Measurements from ENCODE around the gene FAM177A1. TPM values are rescaled to one million over a fixed set of nuclear protein-coding genes. Genes with fewer than 3 reads are reported as not detected.
A peak's percentile ranks its signal among the peaks of the same experiment; 100 is the strongest.
"Not testable (repeated sequence)": the region's sequence is repeated elsewhere in the genome, so short reads cannot be mapped to it uniquely, and the experiment has no call there.

Gene FAM177A1, protein sequence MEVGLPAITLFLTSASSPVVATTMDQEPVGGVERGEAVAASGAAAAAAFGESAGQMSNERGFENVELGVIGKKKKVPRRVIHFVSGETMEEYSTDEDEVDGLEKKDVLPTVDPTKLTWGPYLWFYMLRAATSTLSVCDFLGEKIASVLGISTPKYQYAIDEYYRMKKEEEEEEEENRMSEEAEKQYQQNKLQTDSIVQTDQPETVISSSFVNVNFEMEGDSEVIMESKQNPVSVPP
- 10 to 100 TPM; 50.0 to 52.0 TPM for total RNA-seq

DNA sequence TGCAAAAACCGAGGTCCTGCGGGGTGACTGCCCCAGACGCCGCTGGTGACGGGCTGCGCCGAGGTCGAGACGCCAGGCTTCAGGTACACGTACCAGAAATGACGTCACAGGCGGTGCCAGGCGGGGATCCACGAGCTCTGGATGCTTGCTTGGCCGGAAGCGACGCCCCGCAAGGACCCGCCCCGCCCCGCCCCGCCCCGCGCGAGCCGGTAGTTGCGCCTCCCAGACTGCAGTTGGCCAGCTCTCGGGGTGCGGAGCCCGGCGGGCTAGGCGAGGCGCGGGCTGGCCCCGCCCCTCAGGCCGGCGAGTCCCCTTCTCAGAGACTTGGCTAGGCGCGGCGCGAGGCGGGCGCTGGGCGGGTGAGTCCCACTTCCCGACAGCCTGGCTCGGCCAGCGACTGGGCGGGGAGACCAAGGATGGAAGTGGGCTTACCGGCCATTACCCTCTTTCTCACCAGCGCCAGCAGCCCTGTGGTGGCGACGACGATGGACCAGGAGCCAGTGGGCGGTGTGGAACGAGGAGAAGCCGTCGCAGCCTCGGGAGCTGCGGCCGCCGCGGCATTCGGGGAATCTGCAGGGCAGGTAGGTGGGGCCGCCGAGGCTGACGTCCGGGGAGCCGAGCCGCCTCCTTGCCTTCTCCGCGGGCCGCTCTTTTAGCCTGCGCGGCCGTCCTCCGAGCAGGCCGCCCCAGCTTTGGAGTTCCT is at the start of gene FAM177A1:
Gene FAM177A1 (plus strand): TSS at position 225 of the 703 bp plus-strand sequence. CDS start 192 bp downstream, at position 417.
- ATAC-seq (peak; percentile 98 to 99), DNase-seq (ENCODE audit: low spot score) (peak; percentile 98)
- Mint-ChIP-seq H3K4me1 (ENCODE audit: low read depth in 2 of 2) (peaks cover 22 to 29% of the 10 kb centered on the region in 2 donors), H3K4me3 (peak within 1 kb of the TSS; percentile 100), H3K27me3 (no peaks in the 10 kb centered on the region), H3K36me3 (no peaks in the 10 kb centered on the region), H3K9me3 (no peaks in the 10 kb centered on the region), H3K27ac (peak within 1 kb of the TSS; percentile 97 to 99)

GRCh38 chr14:34997762-34998161 is 48.3 kb upstream of the FAM177A1 start:
- H3K27me3 Mint-ChIP-seq, result no peaks in the 10 kb centered on the region
- no peak for ATAC-seq
- H3K36me3 Mint-ChIP-seq, result peaks cover 4% of the 10 kb centered on the region
- H3K9me3 Mint-ChIP-seq, result no peaks in the 10 kb centered on the region
- DNase-seq (ENCODE audit: low spot score), result no peak
- H3K27ac Mint-ChIP-seq, result no peak overlapping the region
- no peak overlapping the region for H3K4me3 Mint-ChIP-seq
- peaks cover 7 to 10% of the 10 kb centered on the region in 2 donors for H3K4me1 Mint-ChIP-seq (ENCODE audit: low read depth in 2 of 2)

- peaks cover 3 to 5% of the 10 kb centered on the region in 2 donors for H3K4me1 Mint-ChIP-seq (ENCODE audit: low read depth in 2 of 2)
- no peaks in the 10 kb centered on the region for H3K9me3 Mint-ChIP-seq
- H3K36me3 Mint-ChIP-seq, result peaks cover 4% of the 10 kb centered on the region
- H3K27ac Mint-ChIP-seq, result no peak overlapping the region
- DNase-seq (ENCODE audit: low spot score) (no peak), ATAC-seq (no peak)
- no peaks in the 10 kb centered on the region for H3K27me3 Mint-ChIP-seq
- no peak overlapping the region for H3K4me3 Mint-ChIP-seq
Observed at GRCh38 chr14:34999500-34999899, 46.6 kb upstream of the FAM177A1 start.

DNA sequence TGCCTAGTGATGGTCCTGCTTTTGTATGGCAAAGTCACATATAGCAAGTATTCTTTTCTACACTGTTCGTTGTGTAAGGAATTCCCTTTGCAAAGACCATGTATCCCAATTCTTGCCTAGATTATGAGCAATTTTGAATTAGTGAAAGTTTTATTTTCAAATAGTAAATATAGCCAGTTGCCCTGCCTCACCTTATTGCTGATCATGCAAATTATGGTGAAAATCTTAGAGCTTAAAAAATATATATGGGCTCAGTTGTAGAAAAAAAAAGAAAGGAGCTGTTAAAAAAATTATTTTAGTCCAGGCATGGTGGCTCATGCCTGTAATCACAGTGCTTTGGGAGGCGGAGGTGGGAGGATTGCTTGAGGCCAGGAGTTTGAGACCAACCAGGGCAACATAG is 44.5 kb upstream of the FAM177A1 start:
- Mint-ChIP-seq H3K27ac (no peak overlapping the region), H3K27me3 (no peaks in the 10 kb centered on the region), H3K36me3 (peaks cover 4% of the 10 kb centered on the region), H3K9me3 (no peaks in the 10 kb centered on the region), H3K4me3 (no peak overlapping the region), H3K4me1 (ENCODE audit: low read depth in 2 of 2) (no peaks in the 10 kb centered on the region)
- ATAC-seq (no peak), DNase-seq (ENCODE audit: low spot score) (no peak)

DNA sequence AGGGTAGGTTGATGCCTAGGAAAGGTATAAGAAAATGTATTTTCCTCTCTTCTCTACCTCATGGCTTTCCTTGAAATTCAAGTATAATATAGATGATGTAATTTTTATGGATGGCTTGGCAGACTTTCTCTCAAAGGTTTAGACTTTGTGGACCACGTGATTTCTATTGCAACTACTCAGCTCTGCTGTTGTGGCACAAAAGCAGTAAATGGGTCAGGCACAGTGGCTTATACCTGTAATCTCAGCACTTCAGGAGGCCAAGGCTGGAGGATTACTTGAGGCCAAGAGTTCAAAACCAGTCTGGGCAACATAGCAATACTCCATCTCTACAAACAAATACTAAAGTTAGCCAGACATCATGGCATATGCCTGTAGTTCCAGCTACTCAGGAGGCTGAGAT is 41.2 kb upstream of the FAM177A1 start:
- ATAC-seq (no peak), DNase-seq (ENCODE audit: low spot score) (no peak)
- Mint-ChIP-seq H3K36me3 (peaks cover 4% of the 10 kb centered on the region), H3K4me1 (ENCODE audit: low read depth in 2 of 2) (no peaks in the 10 kb centered on the region), H3K9me3 (no peaks in the 10 kb centered on the region), H3K27ac (no peak overlapping the region), H3K4me3 (no peak overlapping the region), H3K27me3 (no peaks in the 10 kb centered on the region)

- Mint-ChIP-seq H3K9me3 (no peaks in the 10 kb centered on the region), H3K27me3 (no peaks in the 10 kb centered on the region), H3K36me3 (peaks cover 35% of the 10 kb centered on the region), H3K4me3 (no peak overlapping the region), H3K27ac (peak overlapping the region in 1 of 2 donors; percentile 23), H3K4me1 (ENCODE audit: low read depth in 2 of 2) (no peaks in the 10 kb centered on the region)
- DNase-seq (ENCODE audit: low spot score), result no peak
- no peak for ATAC-seq
Observed at GRCh38 chr14:35016568-35016967, 29.5 kb upstream of the FAM177A1 start.

- H3K4me1 Mint-ChIP-seq (ENCODE audit: low read depth in 2 of 2), result no peaks in the 10 kb centered on the region
- no peaks in the 10 kb centered on the region for H3K27me3 Mint-ChIP-seq
- H3K4me3 Mint-ChIP-seq, result no peak overlapping the region
- H3K9me3 Mint-ChIP-seq, result no peaks in the 10 kb centered on the region
- ATAC-seq (no peak), DNase-seq (ENCODE audit: low spot score) (no peak)
- peaks cover 29% of the 10 kb centered on the region for H3K36me3 Mint-ChIP-seq
- H3K27ac Mint-ChIP-seq, result no peak overlapping the region
Observed at GRCh38 chr14:35020713-35021112, 25.4 kb upstream of the FAM177A1 start.

DNA sequence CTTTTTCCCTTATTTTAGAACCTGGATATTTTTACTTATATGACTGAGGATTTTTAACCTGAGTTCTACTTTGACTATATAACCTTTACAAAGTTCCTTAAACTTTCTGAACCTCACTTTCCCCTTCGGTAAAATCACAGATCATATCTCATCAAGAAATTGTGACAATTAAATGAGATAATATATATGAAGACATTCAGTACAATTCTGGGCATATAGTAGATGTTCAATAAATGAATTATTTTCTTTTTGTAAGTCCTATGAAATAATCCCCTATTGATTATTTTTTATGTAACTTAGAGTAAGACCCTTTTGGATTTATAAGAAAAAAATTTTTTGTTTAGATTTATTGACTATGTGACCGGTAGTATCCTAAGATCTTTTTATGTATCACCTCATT is 17.6 kb upstream of the FAM177A1 start:
- H3K27me3 Mint-ChIP-seq, result no peaks in the 10 kb centered on the region
- no peak for DNase-seq (ENCODE audit: low spot score)
- H3K27ac Mint-ChIP-seq, result no peak overlapping the region
- H3K4me3 Mint-ChIP-seq, result no peak overlapping the region
- H3K36me3 Mint-ChIP-seq, result peaks cover 11% of the 10 kb centered on the region
- H3K9me3 Mint-ChIP-seq, result no peaks in the 10 kb centered on the region
- no peak for ATAC-seq
- no peaks in the 10 kb centered on the region for H3K4me1 Mint-ChIP-seq (ENCODE audit: low read depth in 2 of 2)

GRCh38 chr14:35032562-35032961 is 13.5 kb upstream of the FAM177A1 start:
- peaks cover 22% of the 10 kb centered on the region for H3K36me3 Mint-ChIP-seq

GRCh38 chr14:35034440-35034833 is 11.6 kb upstream of the FAM177A1 start:
- Mint-ChIP-seq H3K27ac (no peak overlapping the region), H3K4me1 (ENCODE audit: low read depth in 2 of 2) (peaks cover 0 to 8% of the 10 kb centered on the region in 2 donors), H3K36me3 (peaks cover 14% of the 10 kb centered on the region), H3K9me3 (no peaks in the 10 kb centered on the region), H3K4me3 (no peak overlapping the region), H3K27me3 (no peaks in the 10 kb centered on the region)
- ATAC-seq (no peak), DNase-seq (ENCODE audit: low spot score) (no peak)

More at GRCh38 chr14:35032562-35032961, 13.5 kb upstream of the FAM177A1 start:
- no peaks in the 10 kb centered on the region for H3K9me3 Mint-ChIP-seq
- ATAC-seq, result no peak
- H3K27me3 Mint-ChIP-seq, result no peaks in the 10 kb centered on the region
- peaks cover 0 to 8% of the 10 kb centered on the region in 2 donors for H3K4me1 Mint-ChIP-seq (ENCODE audit: low read depth in 2 of 2)
- no peak overlapping the region for H3K4me3 Mint-ChIP-seq
- DNase-seq (ENCODE audit: low spot score), result no peak
- H3K27ac Mint-ChIP-seq, result no peak overlapping the region

DNA sequence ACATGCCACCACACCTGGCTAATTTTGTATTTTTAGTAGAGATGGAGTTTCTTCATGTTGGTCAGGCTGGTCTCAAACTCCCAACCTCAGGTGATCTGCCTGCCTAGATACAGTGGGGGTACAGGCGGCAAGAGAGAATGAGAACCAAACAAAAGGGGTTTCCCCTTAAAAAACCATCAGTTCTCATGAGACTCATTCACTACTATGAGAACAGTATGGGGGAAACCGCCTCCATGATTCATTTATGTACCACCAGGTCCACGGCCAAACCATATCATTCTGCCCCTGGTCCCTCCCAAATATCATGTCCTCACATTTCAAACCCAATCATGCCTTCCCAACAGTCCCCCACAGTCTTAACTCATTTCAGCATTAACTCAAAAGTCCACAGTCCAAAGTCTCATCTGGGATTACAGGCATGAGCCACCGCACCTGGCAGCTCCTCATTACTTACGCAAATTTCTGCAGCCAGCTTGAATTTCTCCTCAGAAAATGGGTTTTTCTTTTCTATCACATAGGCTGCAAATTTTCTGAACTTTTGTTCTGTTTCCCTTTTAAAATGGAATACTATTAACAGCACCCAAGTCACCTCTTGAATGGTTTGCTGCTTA is 11.0 kb upstream of the FAM177A1 start:
- H3K27me3 Mint-ChIP-seq; ATAC-seq; H3K27ac Mint-ChIP-seq; H3K9me3 Mint-ChIP-seq; DNase-seq (ENCODE audit: low spot score); H3K4me1 Mint-ChIP-seq (ENCODE audit: low read depth in 2 of 2); H3K4me3 Mint-ChIP-seq: not testable (repeated sequence)
- peaks cover 14% of the 10 kb centered on the region for H3K36me3 Mint-ChIP-seq

DNA sequence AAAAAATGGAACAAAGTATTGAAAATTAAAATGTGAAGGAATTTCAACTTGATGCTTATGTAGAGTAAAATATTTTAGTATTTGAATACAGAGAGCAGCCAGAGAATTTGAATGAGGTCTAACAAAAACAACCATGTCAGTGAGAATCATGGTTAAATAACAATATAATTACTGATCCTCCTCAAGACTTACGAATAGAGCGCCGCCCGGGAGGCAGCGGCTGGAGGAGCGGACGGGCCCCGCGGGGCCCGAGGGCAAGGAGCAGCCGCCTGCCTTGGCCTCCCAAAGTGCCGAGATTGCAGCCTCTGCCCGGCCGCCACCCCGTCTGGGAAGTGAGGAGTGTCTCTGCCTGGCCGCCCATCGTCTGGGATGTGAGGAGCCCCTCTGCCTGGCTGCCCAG is 7.8 kb upstream of the FAM177A1 start:
- not testable (repeated sequence) for ATAC-seq

DNA sequence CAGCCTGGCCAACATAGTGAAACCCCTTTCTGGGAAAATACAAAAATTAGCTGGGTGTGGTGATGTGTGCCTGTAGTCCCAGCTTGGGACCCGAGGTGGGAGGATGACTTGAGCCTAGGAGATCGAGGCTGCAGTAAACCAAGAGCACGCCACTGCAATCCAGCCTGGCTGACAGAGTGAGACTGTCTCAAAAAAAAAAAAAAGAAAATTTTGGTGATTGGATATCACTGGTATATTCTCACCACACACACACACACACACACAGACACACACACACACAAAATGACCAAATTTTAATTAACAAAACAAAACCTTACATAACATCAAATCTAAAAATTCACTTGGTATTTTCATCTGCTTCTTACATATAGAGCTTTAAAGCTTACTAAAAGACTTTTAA is 3.4 kb upstream of the FAM177A1 start:
- DNase-seq (ENCODE audit: low spot score), result no peak
- no peak overlapping the region for H3K4me3 Mint-ChIP-seq
- H3K27ac Mint-ChIP-seq, result peak overlapping the region in 1 of 2 donors; percentile 54
- no peaks in the 10 kb centered on the region for H3K36me3 Mint-ChIP-seq
- no peaks in the 10 kb centered on the region for H3K9me3 Mint-ChIP-seq
- H3K4me1 Mint-ChIP-seq (ENCODE audit: low read depth in 2 of 2), result peaks cover 16 to 19% of the 10 kb centered on the region in 2 donors
- ATAC-seq, result no peak
- H3K27me3 Mint-ChIP-seq, result no peaks in the 10 kb centered on the region

More for the DNA sequence above, 7.8 kb upstream of the FAM177A1 start:
- H3K27me3 Mint-ChIP-seq; DNase-seq (ENCODE audit: low spot score); H3K9me3 Mint-ChIP-seq; H3K4me1 Mint-ChIP-seq (ENCODE audit: low read depth in 2 of 2); H3K4me3 Mint-ChIP-seq; H3K27ac Mint-ChIP-seq: not testable (repeated sequence)
- H3K36me3 Mint-ChIP-seq, result peaks cover 12% of the 10 kb centered on the region

DNA sequence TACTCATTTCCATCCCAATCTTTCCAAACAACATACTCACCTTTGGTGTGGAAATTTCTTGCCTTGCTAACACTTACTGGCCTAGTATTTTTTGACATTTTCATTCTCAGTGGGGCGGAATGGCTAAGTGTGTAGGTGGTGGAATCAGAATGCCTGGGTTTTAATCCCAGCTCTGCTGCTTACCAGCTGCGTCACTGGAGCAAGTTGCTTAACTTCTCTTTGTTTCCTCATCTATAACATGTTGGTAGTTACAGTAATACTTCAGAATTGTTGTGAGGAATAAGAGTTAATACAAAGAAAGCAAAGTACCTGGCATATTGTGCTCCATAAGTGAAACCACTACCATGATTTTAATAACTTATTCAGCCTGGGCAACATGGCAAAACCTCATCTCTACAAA is 3.0 kb upstream of the FAM177A1 start:
- Mint-ChIP-seq H3K27me3 (no peaks in the 10 kb centered on the region), H3K4me1 (ENCODE audit: low read depth in 2 of 2) (peaks cover 20 to 24% of the 10 kb centered on the region in 2 donors), H3K4me3 (no peak overlapping the region), H3K27ac (peak overlapping the region in 1 of 2 donors; percentile 54), H3K9me3 (no peaks in the 10 kb centered on the region), H3K36me3 (no peaks in the 10 kb centered on the region)
- DNase-seq (ENCODE audit: low spot score) (no peak), ATAC-seq (no peak)
